Lower leg skin (tissue), 3 donors: ENCODE data around the gene NTM.

Experiments used
- CTCF ChIP-seq, 3 donors: fragments of 450-650 bp; IDR thresholded peaks; one replicate each; pipeline ENCODE4 v1.5.1; 2016; ENCODE audit warnings: antibody characterized with exemption in 3 of 3, mild to moderate bottlenecking in 3 of 3, moderate library complexity in 2 of 3
- POLR2A ChIP-seq, 2 donors: fragments of 450-650 bp; IDR thresholded peaks; one replicate each; pipeline ENCODE4 v1.6.1; 2016 to 2017; ENCODE audit warnings: antibody characterized with exemption in 2 of 2, mild to moderate bottlenecking in 1 of 2, moderate library complexity in 1 of 2

GRCh38 chr11:131683131-131683530 lies 312.7 kb downstream of the NTM start:
- TF ChIP-seq CTCF (IDR thresholded peaks at IDR 0.05) (no peak), POLR2A (IDR thresholded peaks at IDR 0.05) (no peak)
